H1 (cell line): Measurements from ENCODE around the gene DCLK1. TPM values are rescaled to one million over a fixed set of nuclear protein-coding genes. Genes with fewer than 3 reads are reported as not detected.

ENCODE experiments used
- CTCF ChIA-PET: fragments of 300-600 bp; sonication (Branson Sonifier 250); formaldehyde crosslinking; loops from one replicate; lab custom pipeline; 2021; ENCODE audit not compliant: partially characterized antibody; lab: Charles Lee
- POLR2A ChIA-PET: fragments of 300-600 bp; sonication (Branson Sonifier 250); formaldehyde crosslinking; loops from one replicate; lab custom pipeline; 2021; ENCODE audit warnings: inconsistent platforms; ENCODE audit not compliant: partially characterized antibody; lab: Charles Lee
- DNase-seq, 2 experiments: peaks; one replicate each; pipeline versions ENCODE4 v3.0.0 to v3.0.0-alpha.2; 2010 to 2022; ENCODE audit warnings: low spot score in 2 of 2, low read depth in 1 of 2, mixed read lengths in 1 of 2
- FAIRE-seq: peaks from 2 replicates; lab custom pipeline; 2011; peaks lifted over from hg19 to GRCh38; lab: Jason Lieb, UNC
- H2AFZ ChIP-seq: 2 replicates; pipeline ENCODE4 v1.8.1; 2012; ENCODE audit warnings: low read length, inconsistent platforms
- H2AK5ac ChIP-seq: 2 replicates; pipeline ENCODE4 v1.6.1; 2013; ENCODE audit warnings: low read depth, low read length
- H2BK120ac ChIP-seq: replicated peaks from 2 replicates; pipeline ENCODE3; 2013; ENCODE audit warnings: low read depth, low read length, inconsistent platforms
- H2BK12ac ChIP-seq: 2 replicates; pipeline ENCODE4 v1.6.1; 2013; ENCODE audit warnings: low read depth, low read length
- H2BK15ac ChIP-seq: 2 replicates; pipeline ENCODE4 v1.6.1; 2013; ENCODE audit warnings: low read length
- H2BK20ac ChIP-seq: 2 replicates; pipeline ENCODE4 v1.6.1; 2013; ENCODE audit warnings: low read length
- H2BK5ac ChIP-seq: 2 replicates; pipeline ENCODE4 v1.6.1; 2013; ENCODE audit warnings: low read depth, low read length
- H3K14ac ChIP-seq: 2 replicates; pipeline ENCODE4 v1.6.1; 2013; ENCODE audit warnings: inconsistent platforms; ENCODE audit not compliant: insufficient read length
- H3K18ac ChIP-seq: 2 replicates; pipeline ENCODE4 v1.6.1; 2013; ENCODE audit warnings: low read length; ENCODE audit errors: extremely low read depth
- H3K23ac ChIP-seq: 2 replicates; pipeline ENCODE4 v1.6.1; 2013; ENCODE audit warnings: inconsistent platforms; ENCODE audit not compliant: insufficient read length
- H3K23me2 ChIP-seq: 2 replicates; pipeline ENCODE4 v1.6.1; 2013; ENCODE audit warnings: low read depth, low read length
- H3K27ac ChIP-seq: 2 replicates; pipeline ENCODE4 v1.6.1; 2011; ENCODE audit warnings: low read depth, low read length, inconsistent platforms
- H3K27me3 ChIP-seq, 4 experiments: replicated peaks in 1 of 4; 1 replicate in 1 of 4; 2 replicates in 3 of 4; pipeline versions ENCODE4 v1.6.1 to v1.8.1; 2011 to 2013; ENCODE audit warnings: low read length in 3 of 4, mild to moderate bottlenecking in 3 of 4, inconsistent platforms in 2 of 4, mixed read lengths in 2 of 4, moderate library complexity in 1 of 4; ENCODE audit not compliant: control insufficient read depth in 3 of 4, insufficient read depth in 3 of 4; ENCODE audit errors: extremely low read depth in 1 of 4
- H3K36me3 ChIP-seq, 4 experiments: 2 replicates each; pipeline versions ENCODE4 v1.6.1 to v1.8.1; 2011 to 2013; ENCODE audit warnings: mild to moderate bottlenecking in 4 of 4, low read length in 3 of 4, moderate library complexity in 2 of 4, control low read depth in 1 of 4, inconsistent platforms in 1 of 4; ENCODE audit not compliant: insufficient read depth in 4 of 4, control insufficient read depth in 2 of 4
- H3K4ac ChIP-seq: replicated peaks from 2 replicates; pipeline ENCODE3; 2013; ENCODE audit warnings: low read length, low read depth, mixed read lengths, inconsistent platforms; ENCODE audit not compliant: insufficient read length
- H3K4me1 ChIP-seq, 4 experiments: replicated peaks in 1 of 4; 1 replicate in 1 of 4; 2 replicates in 3 of 4; pipeline versions ENCODE4 v1.6.1 to v1.8.1; 2011 to 2013; ENCODE audit warnings: low read length in 3 of 4, inconsistent platforms in 2 of 4, mixed read lengths in 1 of 4; ENCODE audit not compliant: insufficient read depth in 4 of 4, control insufficient read depth in 3 of 4
- H3K4me2 ChIP-seq, 2 experiments: 2 replicates each; pipeline versions ENCODE4 v1.6.1 to v1.8.1; 2011 to 2013; ENCODE audit warnings: low read depth in 2 of 2, low read length in 2 of 2, control low read depth in 1 of 2, inconsistent platforms in 1 of 2, mild to moderate bottlenecking in 1 of 2; ENCODE audit not compliant: insufficient read depth in 1 of 2
- H3K4me3 ChIP-seq, 4 experiments: fragments of 200-600, 300-600 bp in 1 of 4; sonication (generic), shearing (Covaris generic), sonication (Bioruptor Twin) in 1 of 4; 2 replicates each; pipeline versions ENCODE4 v1.5.1 to v1.8.1; 2011 to 2016; ENCODE audit warnings: low read length in 4 of 4, low read depth in 3 of 4, control low read depth in 2 of 4, inconsistent platforms in 2 of 4, mild to moderate bottlenecking in 2 of 4, mixed read lengths in 1 of 4, moderate library complexity in 1 of 4; ENCODE audit not compliant: insufficient read depth in 2 of 4; ENCODE audit errors: extremely low read depth in 1 of 4
- H3K56ac ChIP-seq: replicated peaks from 2 replicates; pipeline ENCODE3; 2013; ENCODE audit warnings: low read depth, mild to moderate bottlenecking, mixed read lengths, low read length, inconsistent platforms; ENCODE audit not compliant: insufficient read length
- H3K79me1 ChIP-seq: 2 replicates; pipeline ENCODE4 v1.6.1; 2013; ENCODE audit warnings: low read depth, low read length, control low read depth
- H3K79me2 ChIP-seq, 2 experiments: 2 replicates each; pipeline versions ENCODE4 v1.6.1 to v1.8.1; 2012 to 2013; ENCODE audit warnings: low read length in 2 of 2, mild to moderate bottlenecking in 2 of 2, inconsistent platforms in 1 of 2; ENCODE audit not compliant: insufficient read depth in 2 of 2, control insufficient read depth in 1 of 2
- H3K9ac ChIP-seq, 4 experiments: replicated peaks in 1 of 4; 1 replicate in 1 of 4; 2 replicates in 3 of 4; pipeline versions ENCODE4 v1.6.1 to v1.8.1; 2011 to 2013; ENCODE audit warnings: low read depth in 3 of 4, low read length in 3 of 4, control low read depth in 2 of 4, mild to moderate bottlenecking in 2 of 4, moderate library complexity in 2 of 4, inconsistent platforms in 1 of 4; ENCODE audit errors: extremely low read depth in 1 of 4
- H3K9me3 ChIP-seq, 2 experiments: 2 replicates each; pipeline versions ENCODE4 v1.6.1 to v1.8.1; 2012 to 2013; ENCODE audit warnings: mild to moderate bottlenecking in 2 of 2, moderate library complexity in 2 of 2, control low read depth in 1 of 2, inconsistent platforms in 1 of 2, low read depth in 1 of 2, low read length in 1 of 2, mixed read lengths in 1 of 2; ENCODE audit not compliant: insufficient read depth in 2 of 2
- H4K20me1 ChIP-seq, 2 experiments: replicated peaks in 1 of 2; 2 replicates each; pipeline versions ENCODE3 to v1.8.1; 2011 to 2013; ENCODE audit warnings: inconsistent platforms in 2 of 2, low read length in 2 of 2, mild to moderate bottlenecking in 1 of 2; ENCODE audit not compliant: insufficient read depth in 2 of 2, control insufficient read depth in 1 of 2
- H4K5ac ChIP-seq: 2 replicates; pipeline ENCODE4 v1.6.1; 2013; ENCODE audit warnings: low read length, low read depth, mixed read lengths, inconsistent platforms; ENCODE audit not compliant: insufficient read length
- H4K8ac ChIP-seq: 2 replicates; pipeline ENCODE4 v1.8.0; 2013; ENCODE audit warnings: mild to moderate bottlenecking, moderate library complexity, low read length, inconsistent platforms; ENCODE audit not compliant: insufficient read depth; ENCODE audit errors: extremely low read depth
- H4K91ac ChIP-seq: replicated peaks from 2 replicates; pipeline ENCODE3; 2013; ENCODE audit warnings: low read length, mixed read lengths, inconsistent platforms; ENCODE audit not compliant: insufficient read length
- ATF2 ChIP-seq: IDR thresholded peaks from 2 replicates; pipeline ENCODE4 v1.6.1; 2012; ENCODE audit warnings: low read length, inconsistent platforms
- CBX5 ChIP-seq: fragments of 300-800, 300-1000 bp; sonication (generic); IDR thresholded peaks from 2 replicates; pipeline ENCODE4 v1.7.1; 2016; ENCODE audit warnings: antibody characterized with exemption, low read length, low read depth
- CEBPB ChIP-seq: IDR thresholded peaks from 2 replicates; pipeline ENCODE4 v1.6.1; 2012; ENCODE audit warnings: low read depth, low read length
- EP300 ChIP-seq, 2 experiments: IDR thresholded peaks; 1 replicate in 1 of 2; 2 replicates in 1 of 2; pipeline ENCODE4 v1.6.1; 2011 to 2012; ENCODE audit warnings: low read depth in 2 of 2, low read length in 2 of 2, mild to moderate bottlenecking in 2 of 2, borderline replicate concordance in 1 of 2, inconsistent platforms in 1 of 2, moderate library complexity in 1 of 2
- HDAC6 ChIP-seq: IDR thresholded peaks from one replicate; pipeline ENCODE4 v1.7.1; 2012; ENCODE audit warnings: low read depth, mild to moderate bottlenecking, inconsistent platforms, low read length, moderate library complexity
- NANOG ChIP-seq: IDR thresholded peaks from 2 replicates; pipeline ENCODE4 v1.6.1; 2011; ENCODE audit warnings: low read length, low read depth, mild to moderate bottlenecking, inconsistent platforms; ENCODE audit not compliant: insufficient read depth, poor library complexity, severe bottlenecking
- NRF1 ChIP-seq: IDR thresholded peaks from 2 replicates; pipeline ENCODE4 v1.6.1; 2011; ENCODE audit warnings: mild to moderate bottlenecking, low read depth, low read length, improper control_type of control experiment
- POLR2AphosphoS5 ChIP-seq: IDR thresholded peaks from 2 replicates; pipeline ENCODE4 v1.6.1; 2011; ENCODE audit warnings: low read depth, low read length
- SAP30 ChIP-seq: fragments of 300-600 bp; sonication (generic); IDR thresholded peaks from 2 replicates; pipeline ENCODE4 v1.7.1; 2012; ENCODE audit warnings: low read length, moderate library complexity, mild to moderate bottlenecking, inconsistent platforms; ENCODE audit not compliant: insufficient read depth, insufficient replicate concordance
- SRF ChIP-seq: IDR thresholded peaks from 2 replicates; pipeline ENCODE4 v1.6.1; 2011; ENCODE audit warnings: mild to moderate bottlenecking, low read depth, low read length, moderate library complexity
- SUZ12 ChIP-seq: fragments of 200-600 bp; sonication (generic); IDR thresholded peaks from 2 replicates; pipeline ENCODE4 v1.6.1; 2012; ENCODE audit warnings: mild to moderate bottlenecking, inconsistent platforms, low read length, moderate library complexity, mixed read lengths
- TAF1 ChIP-seq: IDR thresholded peaks from 2 replicates; pipeline ENCODE4 v1.6.1; 2011; ENCODE audit warnings: mild to moderate bottlenecking, low read depth, low read length
- WGBS, 2 experiments: shearing (Covaris generic) in 1 of 2; methylation state at CpG; one replicate each; pipeline versions ENCODE4 v1.1.6 to v1.1.7; 2013 to 2015; ENCODE audit warnings: low lambda C conversion rate in 2 of 2, mixed read lengths in 2 of 2, inconsistent platforms in 1 of 2, low coverage in 1 of 2, missing lambda C conversion rate in 1 of 2; ENCODE audit not compliant: insufficient replicate concordance in 2 of 2, insufficient coverage in 1 of 2, insufficient read length in 1 of 2; ENCODE audit errors: extremely low coverage in 1 of 2, missing lambda C conversion rate in 1 of 2; 5-methylcytosine and 5-hydroxymethylcytosine counted together
- polyA plus RNA-seq, 7 experiments: library from polyadenylated mRNA; depleted of rRNA in 3 of 7; stranded (reverse) in 5 of 7; unstranded in 2 of 7; fragments of >200 nt in 5 of 7; fragments of 200-250 nt in 2 of 7; gene quantifications; 1 replicate in 5 of 7; 2 replicates in 1 of 7; 4 replicates in 1 of 7; pipeline versions ENCODE4 v1.2.1 to v1.2.3, GENCODE V29; 2011 to 2013; ENCODE audit warnings: missing spikeins in 2 of 7, mixed read lengths in 2 of 7
- total RNA-seq: library from RNA; stranded (reverse); fragmentation: NEBNext Ultra II Directional; extraction: Animal tissue kit (Norgen Biotek cat#: 25700); gene quantifications from 2 replicates; pipeline ENCODE4 v1.2.1, GENCODE V29; 2021

DCLK1 gene
- total and polyA plus RNA-seq, 2 of the 8 experiments (the other 6 are each of a cell fraction or from before 2014, with no cell fraction given), result 22.8 to 41.0 TPM

- Histone ChIP-seq H2BK120ac (no peak overlapping the region), H2BK20ac (no peak overlapping the region), H4K20me1 (no peaks in the 10 kb centered on the region), H3K23ac (no peak overlapping the region), H3K23me2 (no peaks in the 10 kb centered on the region), H3K18ac (no peak overlapping the region), H3K4me2 (no peak overlapping the region), H4K5ac (no peak overlapping the region), H3K4ac (no peak overlapping the region), H3K36me3 (peaks cover 0 to 7% (median under 1%) of the 10 kb centered on the region in 4 experiments; a peak in 3 of 8 replicates), H2AFZ (no peak overlapping the region), H3K56ac (no peak overlapping the region), H3K27ac (no peak overlapping the region), H3K4me3 (no peak overlapping the region), H2BK15ac (no peak overlapping the region), H3K9me3 (no peaks in the 10 kb centered on the region), H2BK5ac (no peak overlapping the region), H3K27me3 (no peaks in the 10 kb centered on the region), H4K91ac (no peak overlapping the region), H3K4me1 (peaks cover 0 to 3% (median 0%) of the 10 kb centered on the region in 4 experiments; a peak in 1 of 7 replicates), H4K8ac (no peak overlapping the region), H2BK12ac (no peak overlapping the region), H3K9ac (no peak overlapping the region), H3K14ac (no peak overlapping the region), H3K79me2 (no peaks in the 10 kb centered on the region), H3K79me1 (no peaks in the 10 kb centered on the region), H2AK5ac (no peak overlapping the region)
- POLR2A ChIA-PET, result no interaction called here
- CTCF ChIA-PET, result interaction anchor here (0.5 to 1.4 kb wide), 4 partner anchors 10 to 76 kb away, joined by 3 to 7 read pairs (median 3); no protein-coding TSS in a partner anchor
- WGBS, 2 experiments, result 93% methylated on average over 7 of the region's 7 CpGs; no CpG with 5 or more reads in 1 of the 2 experiments
- no peak for TF ChIP-seq NANOG
- TF ChIP-seq CEBPB, result no peak
- TF ChIP-seq CBX5, result no peak
- TF ChIP-seq SRF, result no peak
- no peak for TF ChIP-seq POLR2AphosphoS5
- no peak for TF ChIP-seq EP300 (IDR thresholded peaks at IDR 0.05; ENCODE audit: borderline replicate concordance in 1 of 2, low read depth in 2 of 2, low read length in 2 of 2)
- no peak for TF ChIP-seq SAP30
- TF ChIP-seq NRF1, result no peak
- no peak for TF ChIP-seq ATF2
- no peak for TF ChIP-seq HDAC6
- no peak for TF ChIP-seq TAF1
- TF ChIP-seq SUZ12, result no peak
- FAIRE-seq (no peak), DNase-seq (no peak)
These were observed 333.2 kb downstream of the DCLK1 start for GRCh38 chr13:35797991-35798390.
